Measurements from ENCODE around the gene DNM3. TPM values are rescaled to one million over a fixed set of nuclear protein-coding genes. Genes with fewer than 3 reads are reported as not detected.

The DNM3 gene
- total RNA-seq, 1 donor from 2014 or later: 1.7 TPM

DNA sequence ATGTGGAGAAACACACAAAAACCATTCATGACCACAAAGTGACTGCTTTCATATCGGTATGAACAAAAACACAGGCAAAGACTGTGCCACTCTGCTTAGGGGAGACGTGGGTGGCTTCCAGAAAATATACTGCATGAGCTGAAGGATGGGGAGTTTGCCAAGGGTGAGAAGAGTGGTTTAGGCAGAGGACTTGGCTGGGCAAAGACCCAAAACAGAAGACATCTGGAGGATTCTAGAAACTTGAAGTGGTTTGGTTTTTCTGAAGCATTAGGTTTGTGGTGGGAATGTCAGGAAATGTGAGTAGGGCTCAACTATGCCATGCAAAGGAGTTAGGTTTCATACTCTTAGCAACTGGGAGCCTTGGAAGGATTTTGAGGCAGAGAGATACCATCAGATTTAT, 26.6 kb upstream of the DNM3 start:
- intact Hi-C loops (cut with DNase I): no loop called here
- ATAC-seq (ENCODE audit: poor library complexity): no peak
- DNase-seq: no peak

DNA sequence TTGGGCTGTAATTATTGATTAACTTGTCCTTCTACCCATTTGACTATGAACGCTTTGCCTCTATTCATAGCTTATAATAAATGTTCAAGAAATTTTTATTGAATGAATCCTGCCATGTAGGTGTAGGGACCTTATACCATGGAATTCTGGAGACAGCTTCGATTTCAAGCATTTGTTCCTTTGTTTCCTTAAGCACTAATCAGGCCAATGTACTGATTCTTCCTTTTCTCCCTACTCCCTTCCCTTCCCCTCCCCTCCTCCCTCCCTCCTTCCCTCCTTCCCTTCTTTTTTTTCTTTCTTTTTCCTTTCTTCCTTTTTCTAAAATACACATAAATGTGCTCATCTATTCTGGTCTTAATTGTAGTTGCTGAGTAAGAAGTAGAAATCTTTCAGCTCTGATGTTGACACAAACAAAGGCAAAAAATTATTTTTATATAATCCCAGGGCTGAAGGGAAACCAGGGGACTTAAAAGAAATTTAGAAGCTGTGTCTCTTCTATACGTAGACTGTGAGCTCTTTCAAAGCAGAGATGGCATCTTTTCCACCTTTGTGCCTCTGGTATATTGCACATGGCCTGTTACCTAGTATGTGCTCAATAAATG, 24.9 kb upstream of the DNM3 start:
- no peak for DNase-seq
- intact Hi-C loops (cut with DNase I): no loop called here
- no peak for ATAC-seq (ENCODE audit: poor library complexity)

DNA sequence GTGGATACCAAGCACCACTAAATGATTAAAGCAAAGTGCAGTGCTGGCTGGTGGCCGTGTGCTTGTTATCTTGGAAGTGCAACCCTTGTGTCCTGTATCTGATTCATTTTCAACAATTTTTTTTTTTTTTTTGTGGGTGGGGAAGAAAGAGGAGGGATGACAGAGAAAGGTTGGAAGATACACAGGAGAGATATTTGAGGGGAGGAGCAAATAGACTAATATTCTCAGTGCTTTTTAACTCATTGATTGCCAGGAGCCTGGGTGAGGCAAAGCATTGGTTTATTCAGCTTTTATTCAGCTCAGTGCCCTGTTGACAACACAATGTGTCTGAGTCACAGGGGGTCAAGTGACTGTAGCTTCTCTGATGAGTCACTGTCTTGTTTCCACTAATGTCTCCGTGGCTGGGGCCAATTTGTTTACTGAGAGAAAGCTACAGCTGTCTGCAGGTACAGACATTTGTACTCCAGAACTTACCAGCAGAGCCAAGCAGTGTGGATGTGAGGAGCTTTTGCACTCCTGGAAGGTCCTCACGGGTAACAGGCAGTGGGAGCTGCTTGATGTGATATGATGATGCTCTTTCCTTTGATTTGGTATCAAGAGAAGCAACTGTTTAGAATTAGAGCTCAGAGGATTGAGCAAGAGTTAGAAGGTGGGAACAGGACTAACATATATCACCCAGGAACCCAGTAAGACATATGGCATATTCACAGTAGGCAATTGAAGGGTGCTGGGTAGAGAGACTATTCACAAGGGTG, 23.6 kb upstream of the DNM3 start:
- DNase-seq: no peak
- ATAC-seq (ENCODE audit: poor library complexity): no peak
- intact Hi-C loops (cut with DNase I): no loop called here

DNA sequence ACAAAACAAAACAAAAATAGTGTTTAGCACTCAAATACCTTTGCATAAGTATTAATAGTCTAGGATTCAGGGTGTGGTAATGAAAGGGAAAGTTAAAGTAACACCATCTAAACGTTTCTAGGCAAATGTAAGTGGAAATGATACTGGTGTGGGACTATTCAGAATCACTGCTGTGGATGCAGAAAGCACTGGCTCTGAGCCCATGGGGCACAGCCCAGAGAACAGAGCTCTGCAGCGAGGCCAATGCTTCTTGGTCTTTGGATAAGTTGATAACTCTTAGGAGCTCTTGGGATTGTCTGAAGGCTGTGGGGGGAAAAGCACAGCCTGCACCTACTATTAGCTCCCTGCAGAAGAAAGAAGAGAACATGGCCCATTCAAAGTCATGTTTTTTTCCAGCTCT, 21.4 kb upstream of the DNM3 start:
- intact Hi-C loops (cut with DNase I): no loop called here
- no peak for ATAC-seq (ENCODE audit: poor library complexity)
- DNase-seq: no peak

DNA sequence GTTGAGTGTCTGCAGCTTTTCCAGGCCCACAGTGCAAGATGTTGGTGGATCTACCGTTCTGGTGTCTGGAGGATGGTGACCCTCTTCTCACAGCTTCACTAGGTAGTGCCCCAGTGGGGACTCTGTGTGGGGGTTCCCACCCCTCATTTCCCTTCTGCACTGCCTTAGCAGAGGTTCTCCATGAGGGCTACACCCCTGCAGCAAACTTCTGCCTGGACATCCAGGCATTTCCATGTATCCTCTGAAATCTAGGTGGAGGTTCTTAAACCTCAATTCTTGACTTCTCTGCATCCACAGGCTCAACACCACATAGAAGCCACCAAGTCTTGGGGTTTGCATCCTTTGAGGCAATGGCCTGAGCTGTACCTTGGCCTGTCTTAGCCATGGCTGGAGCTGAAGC, 14.3 kb upstream of the DNM3 start:
- no peak for ATAC-seq (ENCODE audit: poor library complexity)
- intact Hi-C loops (cut with DNase I): no loop called here

DNA sequence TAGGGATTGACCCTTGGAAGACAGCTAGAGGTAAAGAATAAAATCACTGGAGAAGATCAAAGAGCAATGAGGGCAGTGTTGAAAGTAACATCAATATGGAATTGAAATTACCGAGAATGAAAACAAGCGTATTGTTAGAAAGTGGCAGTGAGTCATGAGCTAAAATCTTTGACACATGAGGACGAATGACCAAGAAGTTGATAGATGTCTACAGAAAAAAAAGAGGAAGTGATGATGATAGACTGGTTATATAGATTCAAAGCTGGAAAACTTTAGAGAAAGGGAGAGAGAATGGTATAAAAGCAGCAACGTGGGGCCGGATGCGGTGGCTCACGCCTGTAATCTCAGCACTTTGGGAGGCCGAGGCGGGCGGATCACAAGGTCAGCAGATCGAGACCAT, 12.5 kb upstream of the DNM3 start:
- ATAC-seq (ENCODE audit: poor library complexity): no peak
- intact Hi-C loops (cut with DNase I): no loop called here
- no peak for DNase-seq

More for the DNA sequence above, 14.3 kb upstream of the DNM3 start:
- no peak for DNase-seq

DNA sequence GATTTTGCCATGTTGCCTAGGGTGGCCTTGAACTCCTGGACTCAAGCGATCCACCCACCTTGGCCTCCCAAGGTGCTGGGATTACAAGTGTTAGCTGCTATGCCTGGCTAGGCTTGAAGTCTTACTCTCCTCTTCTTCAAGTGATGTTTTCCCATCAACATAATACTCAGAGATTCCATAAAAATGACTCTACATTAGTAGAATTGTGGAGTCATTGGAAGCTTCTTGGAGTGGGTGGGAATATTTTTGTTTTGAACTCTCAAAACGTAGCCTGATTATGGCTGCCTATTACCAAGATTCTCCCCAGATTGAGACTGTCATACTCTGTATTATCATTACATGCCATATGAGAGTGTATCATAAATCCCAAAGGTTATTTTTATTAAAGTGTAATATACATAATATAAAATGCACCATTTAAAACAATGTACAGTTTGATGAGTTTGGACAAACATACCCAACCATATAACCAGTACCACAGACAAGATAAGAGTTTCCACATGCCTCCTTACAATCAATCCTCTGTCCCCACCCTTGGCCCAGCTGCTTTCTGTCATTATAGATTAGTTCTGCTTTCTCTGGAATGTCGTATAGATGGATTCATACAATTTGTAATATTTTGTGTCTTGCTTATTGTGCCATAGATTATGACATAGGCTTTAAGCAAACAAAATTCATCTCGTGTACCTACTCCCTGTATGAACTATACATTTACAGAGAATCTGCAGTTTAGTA, 8.0 kb upstream of the DNM3 start:
- no peak for DNase-seq
- intact Hi-C loops (cut with DNase I): no loop called here
- no peak for ATAC-seq (ENCODE audit: poor library complexity)

DNA sequence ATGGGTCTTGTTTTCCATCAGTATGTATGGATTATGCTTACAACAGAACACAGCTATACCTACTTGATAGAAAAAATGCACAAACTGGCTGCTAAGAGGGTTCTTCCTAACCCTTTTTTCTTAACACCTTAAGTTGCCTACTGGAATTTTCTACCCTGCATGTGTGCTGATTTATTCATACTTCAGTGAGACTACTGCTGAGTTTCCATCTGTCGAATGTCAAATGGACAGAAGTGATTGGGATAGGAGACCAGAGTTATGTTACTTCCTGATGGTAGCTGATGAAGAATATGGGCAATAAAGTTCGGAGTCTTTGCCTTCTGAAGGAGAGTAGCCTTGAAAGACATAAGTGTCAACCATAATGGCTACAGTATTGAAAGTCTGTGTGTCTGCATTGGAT, 6.5 kb upstream of the DNM3 start:
- ATAC-seq (ENCODE audit: poor library complexity): no peak
- intact Hi-C loops (cut with DNase I): no loop called here
- no peak for DNase-seq

DNA sequence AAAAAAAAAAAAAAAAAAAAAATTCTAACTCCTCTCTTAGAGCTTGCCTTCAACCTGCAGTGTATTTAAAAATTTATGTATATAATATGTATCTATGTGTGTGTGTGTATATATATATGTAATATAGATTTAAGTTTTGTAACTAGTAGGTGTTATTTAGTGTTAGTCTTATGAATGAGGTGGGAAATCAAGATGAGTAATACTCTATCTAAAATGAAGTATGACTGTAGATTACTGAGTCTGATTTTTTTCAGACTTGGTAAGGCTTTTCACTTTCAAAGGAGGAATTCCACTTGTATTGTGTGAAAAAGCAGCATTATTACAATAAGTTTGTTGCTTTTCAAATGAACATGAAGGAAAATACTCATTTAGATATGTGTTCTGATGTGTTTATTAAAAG, 5.4 kb upstream of the DNM3 start:
- intact Hi-C loops (cut with DNase I): no loop called here
- no peak for ATAC-seq (ENCODE audit: poor library complexity)
- no peak for DNase-seq

DNA sequence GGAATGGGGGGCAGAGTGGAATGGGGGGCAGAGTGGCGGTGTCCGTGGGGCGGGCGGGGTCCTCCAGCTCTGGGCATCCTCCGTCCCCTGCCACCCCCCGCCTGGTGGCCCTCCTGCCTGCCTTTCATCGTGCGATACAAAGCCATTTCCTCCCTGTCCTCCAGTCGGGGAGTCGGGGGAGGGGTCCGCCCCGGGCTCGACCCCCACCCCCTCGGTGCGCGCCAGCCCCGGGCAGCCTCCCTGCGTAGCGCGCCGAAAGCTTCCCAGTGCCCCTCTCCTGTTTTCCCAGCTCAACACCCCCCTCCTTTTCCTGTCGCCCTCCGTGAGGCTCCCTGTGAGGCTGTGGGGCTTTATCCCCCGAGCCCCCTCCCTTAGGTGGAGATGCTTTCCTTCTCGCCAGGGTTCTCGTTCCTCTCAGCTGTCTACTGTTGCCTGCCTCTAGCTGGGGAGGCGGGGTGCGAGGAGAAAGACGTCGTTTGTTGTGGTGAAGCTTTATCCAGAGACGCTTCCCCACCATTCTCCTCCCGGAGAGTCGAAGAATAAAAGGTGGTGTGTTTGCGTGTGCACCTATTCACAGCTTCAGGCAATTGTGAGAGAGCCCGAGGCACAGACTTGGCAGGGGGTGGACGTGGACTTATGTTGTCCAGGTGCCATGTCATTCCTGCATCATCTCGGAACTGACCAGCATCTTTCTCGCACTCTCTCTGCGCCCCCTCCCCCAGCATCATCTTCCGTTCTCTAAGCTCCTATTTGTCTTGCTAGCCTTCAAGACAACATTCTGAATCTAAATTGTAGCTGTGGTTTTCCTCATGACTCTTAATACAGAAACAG, 848 bp downstream of the DNM3 start:
- no peak for DNase-seq
- ATAC-seq (ENCODE audit: poor library complexity): no peak
- intact Hi-C loops (cut with DNase I): no loop called here

DNA sequence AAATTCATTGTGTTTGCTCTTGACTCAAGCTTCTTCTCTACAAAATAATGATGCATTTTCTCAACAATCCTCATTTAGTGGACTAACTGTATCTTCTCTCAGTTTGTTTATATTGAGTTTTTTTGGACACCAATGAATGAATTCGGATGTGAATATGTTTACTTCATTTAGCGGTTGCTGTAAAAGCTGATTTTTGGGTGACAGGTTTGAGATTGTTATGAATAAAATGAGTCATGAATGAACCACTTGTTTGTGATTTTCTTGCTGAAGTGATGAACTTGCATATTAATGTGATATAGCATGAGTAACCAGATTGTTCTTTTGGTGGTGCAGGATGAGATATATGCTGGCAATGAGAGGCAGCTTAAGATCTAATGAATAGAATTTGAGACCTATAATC, 3.1 kb downstream of the DNM3 start:
- DNase-seq (no peak), ATAC-seq (ENCODE audit: poor library complexity) (no peak)
- intact Hi-C loops (cut with DNase I): no loop called here

DNA sequence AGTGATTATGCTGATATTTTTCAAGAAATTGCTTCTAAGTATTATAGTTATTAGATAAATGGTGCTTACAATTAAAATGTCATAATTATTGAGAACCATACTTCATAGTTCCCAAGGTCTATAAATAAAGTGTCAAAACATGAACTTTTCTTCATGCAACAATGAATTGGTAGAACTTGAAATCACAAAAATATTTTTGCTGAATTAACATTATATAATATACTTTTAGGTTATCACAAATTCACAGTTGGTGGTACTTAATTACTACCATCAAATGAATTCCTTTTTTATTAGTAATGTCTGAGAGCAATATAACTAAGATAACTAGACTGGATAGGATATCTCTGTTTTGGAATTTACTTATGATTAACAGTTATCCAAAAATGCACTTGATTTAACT, 4.7 kb downstream of the DNM3 start:
- no peak for ATAC-seq (ENCODE audit: poor library complexity)
- no peak for DNase-seq
- intact Hi-C loops (cut with DNase I): no loop called here

DNA sequence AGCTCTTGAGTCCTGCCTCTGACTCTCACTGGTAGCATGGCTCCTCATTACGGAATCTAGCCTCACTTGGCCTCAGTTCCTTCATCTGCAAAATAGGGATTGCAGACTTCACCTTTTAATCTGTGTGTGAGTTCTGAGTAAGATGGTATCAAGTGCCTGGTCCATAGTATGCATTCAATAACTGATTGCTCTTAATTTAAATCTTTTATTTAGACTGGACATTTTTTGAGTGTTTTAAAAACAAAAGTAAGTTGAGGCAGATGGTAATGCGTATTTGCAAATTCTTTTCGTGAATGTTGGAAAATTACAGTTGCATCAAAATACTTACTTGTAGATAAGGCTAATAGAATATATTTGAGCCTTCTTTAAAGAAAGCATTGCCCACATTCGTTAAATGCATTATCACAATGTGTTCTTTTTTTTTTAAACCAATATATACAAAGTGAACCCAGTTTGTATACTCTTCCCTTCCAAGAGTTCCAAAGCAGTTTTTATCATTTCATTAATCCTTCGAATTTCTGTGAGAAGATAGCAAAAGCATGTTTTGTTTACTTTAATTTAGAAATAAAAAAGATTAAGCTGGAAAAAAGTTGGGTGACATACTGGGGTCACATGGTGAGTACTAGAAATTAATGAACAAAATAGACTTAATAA, 8.1 kb downstream of the DNM3 start:
- intact Hi-C loops (cut with DNase I): no loop called here
- DNase-seq (no peak), ATAC-seq (ENCODE audit: poor library complexity) (no peak)

DNA sequence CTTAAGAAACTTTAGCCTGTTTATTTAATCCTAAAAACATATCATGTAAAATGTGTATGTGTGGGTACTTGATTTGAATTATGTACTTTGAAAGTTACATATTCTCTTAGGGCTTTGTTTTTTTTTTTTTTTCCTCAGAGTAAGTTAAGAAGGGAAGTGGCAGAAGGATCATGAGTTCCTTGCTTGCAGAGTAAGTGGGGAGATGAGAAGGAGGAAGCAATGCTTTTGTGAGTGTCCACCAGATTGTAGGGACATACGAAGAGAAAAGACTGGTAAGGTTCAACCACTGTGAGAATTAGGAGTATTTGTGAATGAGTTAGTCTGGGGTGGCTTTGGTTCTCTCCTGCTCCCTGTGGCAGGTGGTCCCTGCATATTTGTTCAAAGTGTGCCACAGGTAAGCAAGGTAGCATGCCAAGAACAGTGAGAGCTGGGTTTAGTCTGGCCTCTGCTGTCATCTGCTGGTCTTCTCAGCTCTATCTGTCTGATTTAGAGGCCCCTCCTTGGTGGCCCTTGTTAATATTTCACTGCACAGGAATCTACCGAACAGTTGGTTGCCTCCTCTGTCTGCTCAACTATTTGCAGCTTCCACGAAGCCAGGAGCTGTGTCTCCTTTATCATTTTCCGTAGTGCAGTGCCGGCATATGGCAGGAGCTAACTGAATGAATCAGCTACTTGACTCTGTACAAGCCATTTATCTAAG, 9.5 kb downstream of the DNM3 start:
- intact Hi-C loops (cut with DNase I): no loop called here
- ATAC-seq (ENCODE audit: poor library complexity) (no peak), DNase-seq (no peak)

DNA sequence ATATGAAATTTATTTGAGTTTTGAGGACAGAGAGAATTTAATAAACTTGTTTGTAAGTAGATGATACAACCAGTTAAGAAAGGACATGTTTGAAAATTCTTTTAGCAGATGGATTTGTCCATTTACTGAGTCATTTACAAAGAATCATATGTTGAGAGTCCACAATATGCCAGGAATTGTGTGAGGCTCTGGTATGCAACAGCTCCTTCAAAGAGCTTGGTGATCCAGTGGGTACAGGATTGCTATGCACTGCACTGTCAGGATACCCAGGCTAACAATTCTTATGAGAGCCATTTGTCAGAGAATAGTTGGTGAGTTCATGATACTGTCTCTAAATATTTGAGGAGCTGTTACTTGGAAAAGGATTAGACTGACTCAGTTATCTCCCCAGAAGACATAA, 11.0 kb downstream of the DNM3 start:
- DNase-seq (no peak), ATAC-seq (ENCODE audit: poor library complexity) (no peak)
- intact Hi-C loops (cut with DNase I): no loop called here

DNA sequence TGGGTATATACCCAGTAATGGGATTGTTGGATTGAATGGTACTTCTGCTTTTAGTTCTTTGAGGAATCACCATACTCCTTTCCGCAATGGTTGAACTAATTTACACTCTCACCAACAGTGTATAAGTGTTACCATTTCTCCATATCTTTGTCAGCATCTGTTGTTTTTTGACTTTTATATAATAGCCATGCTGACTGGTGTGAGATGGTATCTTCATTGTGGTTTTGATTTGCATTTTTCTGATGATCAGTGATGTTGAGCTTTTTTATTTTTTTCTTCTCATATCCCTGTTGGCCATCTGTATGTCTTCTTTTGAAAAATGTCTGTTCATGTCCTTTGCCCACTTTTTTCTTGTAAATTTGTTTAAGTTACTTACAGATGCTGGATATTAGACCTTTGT, 14.1 kb downstream of the DNM3 start:
- intact Hi-C loops (cut with DNase I): no loop called here
- no peak for ATAC-seq (ENCODE audit: poor library complexity)

DNA sequence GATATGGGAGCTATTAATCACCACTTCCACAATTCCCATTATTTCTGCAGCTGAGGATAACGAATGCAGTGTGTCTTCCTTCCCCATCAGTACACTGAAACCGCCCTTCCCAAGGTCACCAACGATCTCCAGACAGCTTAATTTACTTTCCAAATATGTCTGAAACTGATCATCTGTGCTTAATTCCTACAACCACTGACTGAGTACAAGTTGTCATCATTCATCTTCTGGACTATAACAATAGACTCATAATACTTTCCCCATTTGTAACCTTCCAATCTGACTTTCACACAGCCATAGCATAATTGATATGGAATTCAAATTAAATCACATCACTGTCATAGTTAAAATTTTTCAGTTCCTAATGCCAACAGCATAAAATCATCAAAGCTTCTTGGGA, 17.4 kb downstream of the DNM3 start:
- ATAC-seq (ENCODE audit: poor library complexity): no peak
- DNase-seq: no peak
- intact Hi-C loops (cut with DNase I): no loop called here

More for the DNA sequence above, 14.1 kb downstream of the DNM3 start:
- no peak for DNase-seq

DNA sequence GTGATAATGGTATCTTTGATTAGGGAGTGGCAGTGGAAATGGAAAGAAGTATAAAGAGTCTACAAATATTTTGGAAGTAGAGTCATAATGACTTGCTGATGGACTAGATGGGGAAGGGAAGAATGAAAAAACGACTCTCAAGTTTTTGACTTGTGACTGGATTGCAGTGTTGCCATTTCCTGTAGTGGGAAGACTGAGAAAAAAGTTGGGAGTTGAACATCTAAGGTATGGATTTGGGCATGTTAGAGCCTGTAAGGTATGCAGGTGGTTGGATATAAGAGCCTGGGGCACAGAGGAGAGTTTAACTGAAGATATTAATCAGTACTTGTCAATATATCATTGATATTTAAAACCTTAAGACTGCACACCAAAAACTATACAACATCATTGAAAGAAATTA, 19.4 kb downstream of the DNM3 start:
- ATAC-seq (ENCODE audit: poor library complexity): no peak
- no peak for DNase-seq
- intact Hi-C loops (cut with DNase I): no loop called here
